HEK293 (cell line): ENCODE measurements around the gene FAM184A.
"Not testable (repeated sequence)": the region's sequence is repeated elsewhere in the genome, so short reads cannot be mapped to it uniquely, and the experiment has no call there.

Experiments used
- CTCF ChIA-PET: fragments of 350-600 bp; formaldehyde crosslinking; extraction: SDS; loops from one replicate; lab custom pipeline; 2021; ENCODE audit warnings: antibody characterized with exemption; lab: Yijun Ruan, JAX
- POLR2A ChIA-PET: fragments of 300-600 bp; formaldehyde crosslinking; extraction: SDS; loops from one replicate; lab custom pipeline; 2020; ENCODE audit warnings: antibody characterized with exemption, inconsistent platforms; lab: Yijun Ruan, JAX
- H3K27ac ChIP-seq: fragments of 200-500 bp; sonication (Bioruptor generic); 2 replicates; pipeline ENCODE4 v1.5.1; 2014; ENCODE audit warnings: low read depth, low read length, control low read depth, inconsistent platforms; ENCODE audit errors: extremely low read depth
- H3K36me3 ChIP-seq, 2 experiments: fragments of 200-500 bp in 1 of 2; sonication (Bioruptor generic) in 1 of 2; 1 replicate in 1 of 2; 2 replicates in 1 of 2; pipeline ENCODE4 v1.5.1; 2014 to 2017; ENCODE audit warnings: inconsistent platforms in 2 of 2, low read length in 2 of 2; ENCODE audit not compliant: control insufficient read depth in 2 of 2, insufficient read depth in 1 of 2
- H3K4me1 ChIP-seq: fragments of 200-500 bp; sonication (Bioruptor generic); 2 replicates; pipeline ENCODE4 v1.5.1; 2014; ENCODE audit warnings: mild to moderate bottlenecking, low read length, inconsistent platforms; ENCODE audit not compliant: control insufficient read depth, insufficient read depth
- H3K4me3 ChIP-seq: 2 replicates; pipeline ENCODE4 v1.5.1; 2011; ENCODE audit warnings: low read depth, mild to moderate bottlenecking, control low read depth, low read length, moderate library complexity
- H3K9me3 ChIP-seq: fragments of 200-500 bp; sonication (Bioruptor generic); 2 replicates; pipeline ENCODE4 v1.5.1; 2014; ENCODE audit warnings: low read depth, low read length, inconsistent platforms; ENCODE audit not compliant: control insufficient read depth, insufficient read depth
- SETDB1 ChIP-seq: IDR thresholded peaks from one replicate; pipeline ENCODE4 v1.6.1; 2017; ENCODE audit warnings: mild to moderate bottlenecking, low read length, moderate library complexity, mixed read lengths; ENCODE audit not compliant: insufficient read length
- ZBTB17 ChIP-seq: fragments of 450-650 bp; formaldehyde crosslinking; IDR thresholded peaks from 2 replicates; pipeline ENCODE4 v1.5.1; 2016; ENCODE audit warnings: missing biosample characterization, missing genetic modification characterization
- ZNF112 ChIP-seq: fragments of 450-650 bp; formaldehyde crosslinking; IDR thresholded peaks from 2 replicates; pipeline ENCODE4 v1.5.0; 2017; ENCODE audit warnings: missing biosample characterization, missing genetic modification characterization
- ZNF16 ChIP-seq: fragments of 450-650 bp; formaldehyde crosslinking; IDR thresholded peaks from 2 replicates; pipeline ENCODE4 v1.5.1; 2016; ENCODE audit warnings: low read depth, missing biosample characterization, missing genetic modification characterization
- ZNF174 ChIP-seq: fragments of 450-650 bp; formaldehyde crosslinking; IDR thresholded peaks from 2 replicates; pipeline ENCODE4 v1.5.0; 2017; ENCODE audit warnings: missing biosample characterization, mild to moderate bottlenecking, missing genetic modification characterization
- ZNF184 ChIP-seq: fragments of 450-650 bp; IDR thresholded peaks from 2 replicates; pipeline ENCODE4 v1.5.1; 2018; ENCODE audit warnings: missing biosample characterization, mild to moderate bottlenecking, missing genetic modification characterization
- ZNF239 ChIP-seq: fragments of 450-650 bp; formaldehyde crosslinking; IDR thresholded peaks from 2 replicates; pipeline ENCODE4 v1.5.1; 2016; ENCODE audit warnings: missing biosample characterization, missing genetic modification characterization
- ZNF311 ChIP-seq: fragments of 450-650 bp; formaldehyde crosslinking; IDR thresholded peaks from 2 replicates; pipeline ENCODE4 v1.5.1; 2017; ENCODE audit warnings: missing biosample characterization, missing genetic modification characterization, borderline replicate concordance
- ZNF473 ChIP-seq: fragments of 450-650 bp; formaldehyde crosslinking; IDR thresholded peaks from 2 replicates; pipeline ENCODE4 v1.5.1; 2017; ENCODE audit warnings: missing biosample characterization, missing genetic modification characterization
- ZNF501 ChIP-seq: fragments of 450-650 bp; formaldehyde crosslinking; IDR thresholded peaks from 2 replicates; pipeline ENCODE4 v1.5.1; 2016; ENCODE audit warnings: missing biosample characterization, missing genetic modification characterization
- ZNF629 ChIP-seq: fragments of 450-650 bp; formaldehyde crosslinking; IDR thresholded peaks from 2 replicates; pipeline ENCODE4 v1.5.1; 2017; ENCODE audit warnings: missing biosample characterization, missing genetic modification characterization
- ZNF660 ChIP-seq: fragments of 450-650 bp; IDR thresholded peaks from 2 replicates; pipeline ENCODE4 v1.5.1; 2018; ENCODE audit warnings: missing biosample characterization, mild to moderate bottlenecking, missing genetic modification characterization
- TF ChIP-seq, protein P1 (sequence below): sonication (generic); formaldehyde crosslinking; IDR thresholded peaks from 2 replicates; pipeline ENCODE4 v1.8.1; 2022; ENCODE audit warnings: mild to moderate bottlenecking, moderate library complexity, missing genetic modification reagents
- TF ChIP-seq, protein P2 (sequence below): fragments of 450-650 bp; formaldehyde crosslinking; IDR thresholded peaks from 2 replicates; pipeline ENCODE4 v1.5.1; 2016; ENCODE audit warnings: missing biosample characterization, missing genetic modification characterization
- TF ChIP-seq, protein P3 (sequence below): fragments of 450-650 bp; formaldehyde crosslinking; IDR thresholded peaks from 2 replicates; pipeline ENCODE4 v1.5.1; 2016; ENCODE audit warnings: missing biosample characterization, missing genetic modification characterization
- TF ChIP-seq, protein P4 (sequence below): fragments of 450-650 bp; formaldehyde crosslinking; IDR thresholded peaks from 2 replicates; pipeline ENCODE4 v1.5.1; 2017; ENCODE audit warnings: missing biosample characterization, missing genetic modification characterization
- TF ChIP-seq, protein P5 (sequence below): fragments of 450-650 bp; formaldehyde crosslinking; IDR thresholded peaks from 2 replicates; pipeline ENCODE4 v1.5.1; 2016; ENCODE audit warnings: missing biosample characterization, missing genetic modification characterization
- TF ChIP-seq, protein P6 (sequence below): fragments of 450-650 bp; formaldehyde crosslinking; IDR thresholded peaks from 2 replicates; pipeline ENCODE4 v1.5.1; 2016; ENCODE audit warnings: missing biosample characterization, missing genetic modification characterization, low read depth

FAM184A gene

DNA sequence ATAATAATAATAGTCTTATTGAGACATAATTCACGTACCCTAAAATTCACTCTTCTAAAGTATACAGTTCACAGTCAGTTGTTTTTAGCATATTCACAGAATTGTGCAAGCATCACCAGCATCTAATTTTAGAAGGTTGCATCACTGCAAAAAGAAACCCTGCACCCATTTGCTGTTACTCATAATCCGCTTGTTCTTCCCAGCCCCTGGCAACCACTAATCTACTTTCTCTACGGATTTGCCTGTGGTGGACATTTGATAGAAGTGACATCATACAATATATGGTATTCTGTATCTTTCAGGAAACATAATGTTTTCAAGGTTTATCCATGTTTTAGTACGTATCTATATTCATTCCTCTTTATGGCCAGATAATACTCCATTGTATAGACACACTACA lies 41.5 kb upstream of the FAM184A start:
- no peak overlapping the region for H3K4me3 ChIP-seq
- no peak overlapping the region for H3K27ac ChIP-seq
- TF ChIP-seq ZNF239 (tag by site-specific recombination) (no peak), SETDB1 (peak; percentile 54), ZNF660 (peak; percentile 74), ZNF473 (tag by site-specific recombination) (no peak), ZBTB17 (tag by site-specific recombination) (0 out of 2 replicates have a peak, but pooled peaks have one; percentile 14), ZNF629 (tag by site-specific recombination) (peak; percentile 55), ZNF112 (tag by site-specific recombination) (no peak), ZNF501 (tag by site-specific recombination) (no peak), ZNF311 (no peak), ZNF16 (no peak), ZNF184 (tag by site-specific recombination) (peak; percentile 80; the same call in 1 of the 2 replicates), ZNF174 (tag by site-specific recombination) (no peak)
- TF ChIP-seq, protein P1, sequence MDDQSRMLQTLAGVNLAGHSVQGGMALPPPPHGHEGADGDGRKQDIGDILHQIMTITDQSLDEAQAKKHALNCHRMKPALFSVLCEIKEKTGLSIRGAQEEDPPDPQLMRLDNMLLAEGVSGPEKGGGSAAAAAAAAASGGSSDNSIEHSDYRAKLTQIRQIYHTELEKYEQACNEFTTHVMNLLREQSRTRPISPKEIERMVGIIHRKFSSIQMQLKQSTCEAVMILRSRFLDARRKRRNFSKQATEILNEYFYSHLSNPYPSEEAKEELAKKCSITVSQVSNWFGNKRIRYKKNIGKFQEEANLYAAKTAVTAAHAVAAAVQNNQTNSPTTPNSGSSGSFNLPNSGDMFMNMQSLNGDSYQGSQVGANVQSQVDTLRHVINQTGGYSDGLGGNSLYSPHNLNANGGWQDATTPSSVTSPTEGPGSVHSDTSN = no peak
- TF ChIP-seq, protein P2, sequence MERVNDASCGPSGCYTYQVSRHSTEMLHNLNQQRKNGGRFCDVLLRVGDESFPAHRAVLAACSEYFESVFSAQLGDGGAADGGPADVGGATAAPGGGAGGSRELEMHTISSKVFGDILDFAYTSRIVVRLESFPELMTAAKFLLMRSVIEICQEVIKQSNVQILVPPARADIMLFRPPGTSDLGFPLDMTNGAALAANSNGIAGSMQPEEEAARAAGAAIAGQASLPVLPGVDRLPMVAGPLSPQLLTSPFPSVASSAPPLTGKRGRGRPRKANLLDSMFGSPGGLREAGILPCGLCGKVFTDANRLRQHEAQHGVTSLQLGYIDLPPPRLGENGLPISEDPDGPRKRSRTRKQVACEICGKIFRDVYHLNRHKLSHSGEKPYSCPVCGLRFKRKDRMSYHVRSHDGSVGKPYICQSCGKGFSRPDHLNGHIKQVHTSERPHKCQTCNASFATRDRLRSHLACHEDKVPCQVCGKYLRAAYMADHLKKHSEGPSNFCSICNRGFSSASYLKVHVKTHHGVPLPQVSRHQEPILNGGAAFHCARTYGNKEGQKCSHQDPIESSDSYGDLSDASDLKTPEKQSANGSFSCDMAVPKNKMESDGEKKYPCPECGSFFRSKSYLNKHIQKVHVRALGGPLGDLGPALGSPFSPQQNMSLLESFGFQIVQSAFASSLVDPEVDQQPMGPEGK (tag by site-specific recombination) = no peak
- TF ChIP-seq, protein P3, sequence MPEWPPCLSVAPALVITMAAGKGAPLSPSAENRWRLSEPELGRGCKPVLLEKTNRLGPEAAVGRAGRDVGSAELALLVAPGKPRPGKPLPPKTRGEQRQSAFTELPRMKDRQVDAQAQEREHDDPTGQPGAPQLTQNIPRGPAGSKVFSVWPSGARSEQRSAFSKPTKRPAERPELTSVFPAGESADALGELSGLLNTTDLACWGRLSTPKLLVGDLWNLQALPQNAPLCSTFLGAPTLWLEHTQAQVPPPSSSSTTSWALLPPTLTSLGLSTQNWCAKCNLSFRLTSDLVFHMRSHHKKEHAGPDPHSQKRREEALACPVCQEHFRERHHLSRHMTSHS (tag by site-specific recombination) = no peak
- TF ChIP-seq, protein P4, sequence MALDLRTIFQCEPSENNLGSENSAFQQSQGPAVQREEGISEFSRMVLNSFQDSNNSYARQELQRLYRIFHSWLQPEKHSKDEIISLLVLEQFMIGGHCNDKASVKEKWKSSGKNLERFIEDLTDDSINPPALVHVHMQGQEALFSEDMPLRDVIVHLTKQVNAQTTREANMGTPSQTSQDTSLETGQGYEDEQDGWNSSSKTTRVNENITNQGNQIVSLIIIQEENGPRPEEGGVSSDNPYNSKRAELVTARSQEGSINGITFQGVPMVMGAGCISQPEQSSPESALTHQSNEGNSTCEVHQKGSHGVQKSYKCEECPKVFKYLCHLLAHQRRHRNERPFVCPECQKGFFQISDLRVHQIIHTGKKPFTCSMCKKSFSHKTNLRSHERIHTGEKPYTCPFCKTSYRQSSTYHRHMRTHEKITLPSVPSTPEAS (tag by site-specific recombination) = no peak
- TF ChIP-seq, protein P5, sequence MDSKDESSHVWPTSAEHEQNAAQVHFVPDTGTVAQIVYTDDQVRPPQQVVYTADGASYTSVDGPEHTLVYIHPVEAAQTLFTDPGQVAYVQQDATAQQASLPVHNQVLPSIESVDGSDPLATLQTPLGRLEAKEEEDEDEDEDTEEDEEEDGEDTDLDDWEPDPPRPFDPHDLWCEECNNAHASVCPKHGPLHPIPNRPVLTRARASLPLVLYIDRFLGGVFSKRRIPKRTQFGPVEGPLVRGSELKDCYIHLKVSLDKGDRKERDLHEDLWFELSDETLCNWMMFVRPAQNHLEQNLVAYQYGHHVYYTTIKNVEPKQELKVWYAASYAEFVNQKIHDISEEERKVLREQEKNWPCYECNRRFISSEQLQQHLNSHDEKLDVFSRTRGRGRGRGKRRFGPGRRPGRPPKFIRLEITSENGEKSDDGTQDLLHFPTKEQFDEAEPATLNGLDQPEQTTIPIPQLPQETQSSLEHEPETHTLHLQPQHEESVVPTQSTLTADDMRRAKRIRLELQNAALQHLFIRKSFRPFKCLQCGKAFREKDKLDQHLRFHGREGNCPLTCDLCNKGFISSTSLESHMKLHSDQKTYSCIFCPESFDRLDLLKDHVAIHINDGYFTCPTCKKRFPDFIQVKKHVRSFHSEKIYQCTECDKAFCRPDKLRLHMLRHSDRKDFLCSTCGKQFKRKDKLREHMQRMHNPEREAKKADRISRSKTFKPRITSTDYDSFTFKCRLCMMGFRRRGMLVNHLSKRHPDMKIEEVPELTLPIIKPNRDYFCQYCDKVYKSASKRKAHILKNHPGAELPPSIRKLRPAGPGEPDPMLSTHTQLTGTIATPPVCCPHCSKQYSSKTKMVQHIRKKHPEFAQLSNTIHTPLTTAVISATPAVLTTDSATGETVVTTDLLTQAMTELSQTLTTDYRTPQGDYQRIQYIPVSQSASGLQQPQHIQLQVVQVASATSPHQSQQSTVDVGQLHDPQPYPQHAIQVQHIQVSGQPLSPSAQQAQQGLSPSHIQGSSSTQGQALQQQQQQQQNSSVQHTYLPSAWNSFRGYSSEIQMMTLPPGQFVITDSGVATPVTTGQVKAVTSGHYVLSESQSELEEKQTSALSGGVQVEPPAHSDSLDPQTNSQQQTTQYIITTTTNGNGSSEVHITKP (tag by site-specific recombination) = no peak
- TF ChIP-seq, protein P6, sequence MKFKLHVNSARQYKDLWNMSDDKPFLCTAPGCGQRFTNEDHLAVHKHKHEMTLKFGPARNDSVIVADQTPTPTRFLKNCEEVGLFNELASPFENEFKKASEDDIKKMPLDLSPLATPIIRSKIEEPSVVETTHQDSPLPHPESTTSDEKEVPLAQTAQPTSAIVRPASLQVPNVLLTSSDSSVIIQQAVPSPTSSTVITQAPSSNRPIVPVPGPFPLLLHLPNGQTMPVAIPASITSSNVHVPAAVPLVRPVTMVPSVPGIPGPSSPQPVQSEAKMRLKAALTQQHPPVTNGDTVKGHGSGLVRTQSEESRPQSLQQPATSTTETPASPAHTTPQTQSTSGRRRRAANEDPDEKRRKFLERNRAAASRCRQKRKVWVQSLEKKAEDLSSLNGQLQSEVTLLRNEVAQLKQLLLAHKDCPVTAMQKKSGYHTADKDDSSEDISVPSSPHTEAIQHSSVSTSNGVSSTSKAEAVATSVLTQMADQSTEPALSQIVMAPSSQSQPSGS (tag by site-specific recombination) = peak; percentile 53; the same call in 1 of the 2 replicates
- CTCF ChIA-PET = interaction anchor here (0.9 to 2.5 kb wide), 3 partner anchors 9 to 10 kb away, joined by 3 to 9 read pairs (median 4); no protein-coding TSS in a partner anchor
- no peaks in the 10 kb centered on the region for H3K4me1 ChIP-seq
- no peaks in the 10 kb centered on the region for H3K36me3 ChIP-seq
- POLR2A ChIA-PET = no interaction called here
- no peaks in the 10 kb centered on the region for H3K9me3 ChIP-seq

DNA sequence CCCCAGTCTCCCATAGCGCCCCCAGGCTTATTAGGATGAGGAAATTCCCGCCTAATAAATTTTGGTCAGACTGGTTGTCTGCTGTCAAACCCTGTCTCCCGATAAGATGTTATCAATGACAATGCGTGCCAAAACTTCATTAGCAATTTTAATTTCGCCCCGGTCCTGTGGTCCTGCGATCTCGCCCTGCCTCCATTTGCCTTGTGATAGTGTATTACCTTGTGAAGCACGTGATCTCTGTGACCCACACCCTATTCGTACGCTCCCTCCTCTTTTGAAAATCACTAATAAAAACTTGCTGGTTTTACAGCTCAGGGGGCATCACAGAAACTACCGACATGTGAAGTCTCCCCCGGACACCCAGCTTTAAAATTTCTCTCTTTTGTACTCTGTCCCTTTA lies 40.6 kb upstream of the FAM184A start:
- POLR2A ChIA-PET, H3K9me3 ChIP-seq, H3K4me1 ChIP-seq, H3K27ac ChIP-seq, H3K36me3 ChIP-seq, H3K4me3 ChIP-seq: not testable (repeated sequence)
- CTCF ChIA-PET = interaction anchor here (0.5 to 2.5 kb wide), 5 partner anchors 8 to 203 kb away, joined by 3 to 9 read pairs (median 4); no protein-coding TSS in a partner anchor
